ENCODE measurements around the gene MRM2.

GRCh38 chr7:2251841-2252771 lies 10.1 kb upstream of the MRM2 start:
- TF ChIP-seq CTCF (IDR thresholded peaks at IDR 0.05; ENCODE audit: low read depth, low read length, missing input control) (no peak), RAD21 (IDR thresholded peaks at IDR 0.05) (no peak), FOXA2 (IDR thresholded peaks at IDR 0.05) (no peak), SP1 (IDR thresholded peaks at IDR 0.05) (no peak), YY1 (IDR thresholded peaks at IDR 0.05) (no peak), TAF1 (conservative IDR thresholded peaks at IDR 0.05) (no peak), JUND (IDR thresholded peaks at IDR 0.05) (no peak), GABPA (IDR thresholded peaks at IDR 0.05 in 1 of 2, conservative IDR thresholded peaks at IDR 0.05 in 1 of 2) (no peak), EGR1 (IDR thresholded peaks at IDR 0.05; ENCODE audit: low read depth in 2 of 2) (no peak)
- TF ChIP-seq, protein P1, sequence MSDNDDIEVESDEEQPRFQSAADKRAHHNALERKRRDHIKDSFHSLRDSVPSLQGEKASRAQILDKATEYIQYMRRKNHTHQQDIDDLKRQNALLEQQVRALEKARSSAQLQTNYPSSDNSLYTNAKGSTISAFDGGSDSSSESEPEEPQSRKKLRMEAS (IDR thresholded peaks at IDR 0.05): no peak
